SK-N-SH (cell line): ENCODE measurements around the gene EPS8L2. TPM values are rescaled to one million over a fixed set of nuclear protein-coding genes. Genes with fewer than 3 reads are reported as not detected.
A peak's percentile ranks its signal among the peaks of the same experiment; 100 is the strongest.

Experiments
- CTCF ChIA-PET: fragments of 300-600, 350-600 bp; formaldehyde crosslinking; extraction: SDS; loops from one replicate; lab custom pipeline; 2021; lab: Yijun Ruan, JAX
- POLR2A ChIA-PET: fragments of 350-600 bp; sonication (Branson Sonifier 250); formaldehyde crosslinking; extraction: SDS; loops from one replicate; lab custom pipeline; 2020; ENCODE audit warnings: antibody characterized with exemption, inconsistent platforms; lab: Yijun Ruan, JAX
- DNase-seq: peaks from one replicate; pipeline ENCODE4 v3.0.0; 2012
- H2AFZ ChIP-seq: fragments of 200-600 bp; sonication (generic); 2 replicates; pipeline ENCODE4 v1.8.1; 2016; ENCODE audit warnings: antibody characterized with exemption, mild to moderate bottlenecking, low read depth
- H3F3A ChIP-seq: fragments of 200-600 bp; sonication (generic); replicated peaks from 2 replicates; pipeline ENCODE3; 2016; ENCODE audit warnings: antibody characterized with exemption, mild to moderate bottlenecking; ENCODE audit not compliant: insufficient read depth
- H3K27ac ChIP-seq, 2 experiments: fragments of 200-500 bp in 1 of 2; fragments of 200-600 bp in 1 of 2; sonication (Bioruptor generic) in 1 of 2; sonication (generic), shearing (Covaris generic) in 1 of 2; 2 replicates each; pipeline versions ENCODE4 v1.5.1 to v1.6.1; 2014 to 2016; ENCODE audit warnings: low read depth in 2 of 2, inconsistent platforms in 1 of 2, low read length in 1 of 2, mild to moderate bottlenecking in 1 of 2, mixed read lengths in 1 of 2
- H3K27me3 ChIP-seq: fragments of 200-600 bp; sonication (generic), shearing (Covaris generic); 2 replicates; pipeline ENCODE4 v1.6.1; 2016; ENCODE audit warnings: mixed run types; ENCODE audit not compliant: insufficient read depth
- H3K36me3 ChIP-seq, 2 experiments: fragments of 200-500 bp in 1 of 2; fragments of 200-600 bp in 1 of 2; sonication (Bioruptor generic) in 1 of 2; sonication (generic) in 1 of 2; replicated peaks in 1 of 2; 2 replicates each; pipeline versions ENCODE3 to v1.5.1; 2014 to 2016; ENCODE audit warnings: low read length in 1 of 2, mild to moderate bottlenecking in 1 of 2; ENCODE audit not compliant: insufficient read depth in 2 of 2, control insufficient read depth in 1 of 2
- H3K4me1 ChIP-seq, 2 experiments: fragments of 200-500 bp in 1 of 2; fragments of 200-600 bp in 1 of 2; sonication (Bioruptor generic) in 1 of 2; sonication (generic), shearing (Covaris generic) in 1 of 2; 2 replicates each; pipeline versions ENCODE4 v1.5.1 to v1.6.1; 2014 to 2016; ENCODE audit warnings: low read depth in 1 of 2, low read length in 1 of 2, mixed run types in 1 of 2; ENCODE audit not compliant: insufficient read depth in 2 of 2, control insufficient read depth in 1 of 2
- H3K4me2 ChIP-seq: fragments of 200-600 bp; sonication (generic), shearing (Covaris generic); 2 replicates; pipeline ENCODE4 v1.6.1; 2017; ENCODE audit warnings: mixed run types
- H3K4me3 ChIP-seq, 2 experiments: fragments of 200-500 bp in 1 of 2; fragments of 200-600 bp in 1 of 2; sonication (Bioruptor generic) in 1 of 2; sonication (generic), shearing (Covaris generic) in 1 of 2; 2 replicates each; pipeline versions ENCODE4 v1.5.1 to v1.8.1; 2014 to 2016; ENCODE audit warnings: low read depth in 2 of 2, inconsistent platforms in 1 of 2, low read length in 1 of 2, mild to moderate bottlenecking in 1 of 2, mixed read lengths in 1 of 2, moderate library complexity in 1 of 2
- H3K79me2 ChIP-seq: fragments of 200-600 bp; sonication (generic); 2 replicates; pipeline ENCODE4 v1.8.1; 2017; ENCODE audit warnings: mild to moderate bottlenecking; ENCODE audit not compliant: insufficient read depth
- H3K9ac ChIP-seq: fragments of 200-600 bp; sonication (generic); 2 replicates; pipeline ENCODE4 v1.6.1; 2017; ENCODE audit warnings: mixed run types
- H3K9me2 ChIP-seq: fragments of 200-600 bp; sonication (generic); 2 replicates; pipeline ENCODE4 v1.6.1; 2017; ENCODE audit warnings: mixed run types
- H3K9me3 ChIP-seq: fragments of 200-600 bp; sonication (generic); 2 replicates; pipeline ENCODE4 v1.6.1; 2017; ENCODE audit warnings: mixed run types, mild to moderate bottlenecking, moderate library complexity
- H4K20me1 ChIP-seq: fragments of 200-600 bp; sonication (generic); 2 replicates; pipeline ENCODE4 v1.6.1; 2017; ENCODE audit warnings: mild to moderate bottlenecking, mixed run types; ENCODE audit not compliant: insufficient read depth
- EP300 ChIP-seq, 2 experiments: IDR thresholded peaks; 2 replicates each; pipeline versions ENCODE4 v1.4.0 to v1.6.1; 2012; ENCODE audit warnings: borderline replicate concordance in 1 of 2, low read depth in 1 of 2, low read length in 1 of 2
- FOXM1 ChIP-seq: IDR thresholded peaks from 2 replicates; pipeline ENCODE4 v1.4.0; 2012; ENCODE audit warnings: low read depth, mild to moderate bottlenecking
- MXI1 ChIP-seq: IDR thresholded peaks from 2 replicates; pipeline ENCODE4 v1.6.1; 2012; ENCODE audit warnings: mild to moderate bottlenecking, low read depth, low read length, improper control_type of control experiment
- POLR2AphosphoS5 ChIP-seq: IDR thresholded peaks from 2 replicates; pipeline ENCODE4 v1.6.1; 2012; ENCODE audit warnings: low read depth, low read length
- RAD21 ChIP-seq: IDR thresholded peaks from 2 replicates; pipeline ENCODE4 v1.6.1; 2012; ENCODE audit warnings: mild to moderate bottlenecking, low read length
- RCOR1 ChIP-seq: fragments of 150-350 bp; IDR thresholded peaks from 2 replicates; pipeline ENCODE4 v1.6.1; 2017; ENCODE audit warnings: antibody characterized with exemption, low read length
- SMC3 ChIP-seq: IDR thresholded peaks from 2 replicates; pipeline ENCODE4 v1.6.1; 2012; ENCODE audit warnings: low read depth, low read length, improper control_type of control experiment
- TEAD4 ChIP-seq: IDR thresholded peaks from 2 replicates; pipeline ENCODE4 v1.4.0; 2012; ENCODE audit warnings: mild to moderate bottlenecking, borderline replicate concordance; ENCODE audit not compliant: insufficient read depth
- WGBS: methylation state at CpG from one replicate; pipeline ENCODE4 v1.1.6; 2017; ENCODE audit warnings: low lambda C conversion rate; 5-methylcytosine and 5-hydroxymethylcytosine counted together
- polyA plus RNA-seq, 3 experiments: library from polyadenylated mRNA; depleted of rRNA; stranded (reverse); fragments of >200 nt; gene quantifications; 2 replicates each; pipeline ENCODE4 v1.2.3, GENCODE V29; 2012
- TF ChIP-seq, protein P1 (sequence below): IDR thresholded peaks from 2 replicates; pipeline ENCODE4 v1.4.0; 2012; ENCODE audit warnings: low read depth, borderline replicate concordance

Gene EPS8L2
- polyA plus RNA-seq, 1 of the 3 experiments (the other 2 are of a cell fraction) = 0.74 TPM

DNA sequence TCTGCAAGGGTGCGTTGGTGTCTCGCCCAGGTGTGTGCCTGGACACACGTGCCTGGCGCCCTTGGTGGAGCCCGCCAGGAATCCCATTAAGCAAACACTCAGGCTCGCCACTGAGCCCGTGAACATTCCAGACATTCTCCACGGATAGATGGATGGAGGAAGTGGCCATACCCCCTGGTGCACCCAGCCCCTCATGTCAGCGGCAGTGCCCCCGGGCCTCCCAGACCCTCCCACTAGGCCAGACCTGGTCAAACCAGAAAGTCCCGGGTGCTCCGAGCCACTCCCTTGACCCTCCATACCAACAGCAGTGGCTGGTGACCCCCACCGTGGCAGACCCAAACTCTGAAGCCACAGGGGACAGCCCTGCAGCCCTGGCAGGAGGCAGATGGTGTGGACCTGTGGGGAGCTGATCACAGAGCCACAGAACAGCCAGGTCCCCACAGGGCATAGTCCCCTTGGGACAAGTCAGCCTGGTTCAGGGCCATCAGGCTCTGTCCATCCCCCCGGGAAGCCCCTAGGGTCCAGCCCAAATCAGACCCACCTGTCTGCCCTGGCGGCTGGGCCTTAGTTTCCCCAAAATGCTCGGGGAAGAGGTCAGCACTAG lies 1.9 kb downstream of the EPS8L2 start:
- Histone ChIP-seq H3K27ac (no peak overlapping the region), H3K9me3 (no peaks in the 10 kb centered on the region), H3K4me3 (no peak overlapping the region), H3K27me3 (no peaks in the 10 kb centered on the region), H3K4me1 (peaks cover 0 to 3% of the 10 kb centered on the region in 2 experiments; a peak in 1 of 4 replicates), H3F3A (no peaks in the 10 kb centered on the region), H3K4me2 (no peak overlapping the region), H2AFZ (no peak overlapping the region), H3K79me2 (no peaks in the 10 kb centered on the region), H3K9me2 (no peaks in the 10 kb centered on the region), H3K36me3 (no peaks in the 10 kb centered on the region)
- 72% methylated on average over 11 of the region's 16 CpGs for WGBS
- ChIA-PET POLR2A (no interaction called here), CTCF (interaction anchor here (1.2 to 2.7 kb wide), 4 partner anchors 12 to 20 kb away, joined by 3 to 9 read pairs (median 4); partner anchors contain the start of genes DEAF1 and TMEM80)
- DNase-seq = peak; percentile 37
- TF ChIP-seq POLR2AphosphoS5 (no peak), MXI1 (no peak), EP300 (IDR thresholded peaks at IDR 0.05; ENCODE audit: borderline replicate concordance in 1 of 2, low read depth in 1 of 2, low read length in 1 of 2) (no peak), FOXM1 (no peak), TEAD4 (no peak), RAD21 (no peak), RCOR1 (no peak)
- TF ChIP-seq, protein P1, sequence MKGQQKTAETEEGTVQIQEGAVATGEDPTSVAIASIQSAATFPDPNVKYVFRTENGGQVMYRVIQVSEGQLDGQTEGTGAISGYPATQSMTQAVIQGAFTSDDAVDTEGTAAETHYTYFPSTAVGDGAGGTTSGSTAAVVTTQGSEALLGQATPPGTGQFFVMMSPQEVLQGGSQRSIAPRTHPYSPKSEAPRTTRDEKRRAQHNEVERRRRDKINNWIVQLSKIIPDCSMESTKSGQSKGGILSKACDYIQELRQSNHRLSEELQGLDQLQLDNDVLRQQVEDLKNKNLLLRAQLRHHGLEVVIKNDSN = no peak
- TF ChIP-seq, all 33 proteins: peak for 0
- Histone ChIP-seq H4K20me1 (no peaks in the 10 kb centered on the region), H3K9ac (no peak overlapping the region)

DNA sequence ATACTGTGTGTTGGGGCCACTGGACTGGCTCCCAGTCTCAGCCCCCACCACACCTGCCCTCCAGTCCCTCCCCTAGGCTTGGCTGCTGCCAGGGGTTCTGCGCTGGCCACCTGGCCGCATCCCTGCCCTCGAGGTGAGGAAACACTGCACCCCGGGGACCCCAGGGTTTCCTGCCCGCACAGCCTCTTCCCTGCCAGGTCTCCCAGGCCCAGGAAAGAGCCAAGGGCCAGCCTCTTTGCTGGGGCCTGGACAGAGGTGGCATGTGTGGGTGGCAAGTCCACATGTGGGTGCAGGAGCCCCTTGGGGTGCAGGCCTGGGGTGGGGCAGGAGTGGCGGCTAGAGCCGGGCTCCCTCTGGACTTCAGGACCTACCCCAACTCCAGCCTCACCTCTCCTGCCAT lies 2.5 kb downstream of the EPS8L2 start:
- H4K20me1 ChIP-seq = no peaks in the 10 kb centered on the region

More for the DNA sequence above, 2.5 kb downstream of the EPS8L2 start:
- peak; percentile 24 for DNase-seq
- ChIA-PET CTCF (interaction anchor here (2.7 kb wide), 1 partner anchor 20 kb away, joined by 9 read pairs; no protein-coding TSS in a partner anchor), POLR2A (no interaction called here)
- no peaks in the 10 kb centered on the region for H3K9me2 ChIP-seq
- no peak overlapping the region for H3K9ac ChIP-seq
- no peak overlapping the region for H2AFZ ChIP-seq
- H3K4me3 ChIP-seq = no peak overlapping the region
- 79% methylated on average over 4 of the region's 7 CpGs for WGBS
- no peaks in the 10 kb centered on the region for H3K9me3 ChIP-seq
- no peak overlapping the region for H3K4me2 ChIP-seq
- no peaks in the 10 kb centered on the region for H3K79me2 ChIP-seq
- no peaks in the 10 kb centered on the region for H3K36me3 ChIP-seq
- H3K4me1 ChIP-seq = peaks cover 0 to 5% of the 10 kb centered on the region in 2 experiments; a peak in 1 of 4 replicates
- no peak overlapping the region for H3K27ac ChIP-seq
- no peaks in the 10 kb centered on the region for H3K27me3 ChIP-seq
- no peaks in the 10 kb centered on the region for H3F3A ChIP-seq
- TF ChIP-seq SMC3 = no peak
